ENCODE data around the gene SIK3. TPM values are rescaled to one million over a fixed set of nuclear protein-coding genes. Genes with fewer than 3 reads are reported as not detected.

The SIK3 gene
- total RNA-seq, 2 donors from 2014 or later = 26.2 to 77.6 TPM

GRCh38 chr11:116798368-116798767 is 299.9 kb downstream of the SIK3 start:
- Histone ChIP-seq H3K27me3 (replicated peaks; ENCODE audit: insufficient read depth) (no peaks in the 10 kb centered on the region), H3K36me3 (no peaks in the 10 kb centered on the region), H3K4me3 (no peak overlapping the region), H3K27ac (no peak overlapping the region), H3K9me3 (no peaks in the 10 kb centered on the region), H3K4me1 (replicated peaks) (no peaks in the 10 kb centered on the region)
- intact Hi-C loops (cut with DNase I) = loop anchor here (10.0 kb wide), 1 partner anchor 76 kb away; no protein-coding TSS in a partner anchor
- WGBS = 91% methylated on average over 5 of the region's 5 CpGs
- no peak for TF ChIP-seq POLR2A (IDR thresholded peaks at IDR 0.05)
- no peak for TF ChIP-seq CTCF (IDR thresholded peaks at IDR 0.05)
- no peak for TF ChIP-seq POLR2AphosphoS5 (IDR thresholded peaks at IDR 0.05)
- no peak for DNase-seq (ENCODE audit: low spot score)

- H3K27ac ChIP-seq = no peak overlapping the region
- no peak for DNase-seq (ENCODE audit: low spot score)
- 82% methylated on average over 5 of the region's 5 CpGs for WGBS
Measured at GRCh38 chr11:116797816-116798215, 300.4 kb downstream of the SIK3 start.

GRCh38 chr11:116796548-116796947 is 301.7 kb downstream of the SIK3 start:
- WGBS = 82% methylated on average over 1 of the region's 1 CpG
- DNase-seq (ENCODE audit: low spot score) = no peak
- H3K4me1 ChIP-seq (replicated peaks) = no peaks in the 10 kb centered on the region
- intact Hi-C loops (cut with DNase I) = loop anchor here (10.0 kb wide), 1 partner anchor 78 kb away; no protein-coding TSS in a partner anchor
- no peak overlapping the region for H3K4me3 ChIP-seq
- H3K36me3 ChIP-seq = no peaks in the 10 kb centered on the region
- no peaks in the 10 kb centered on the region for H3K9me3 ChIP-seq
- TF ChIP-seq POLR2A (IDR thresholded peaks at IDR 0.05) (no peak), CTCF (IDR thresholded peaks at IDR 0.05) (no peak), POLR2AphosphoS5 (IDR thresholded peaks at IDR 0.05) (no peak)
- H3K27me3 ChIP-seq (replicated peaks; ENCODE audit: insufficient read depth) = no peaks in the 10 kb centered on the region
- H3K27ac ChIP-seq = no peak overlapping the region

More at GRCh38 chr11:116797816-116798215, 300.4 kb downstream of the SIK3 start:
- Histone ChIP-seq H3K4me1 (replicated peaks) (no peaks in the 10 kb centered on the region), H3K36me3 (no peaks in the 10 kb centered on the region), H3K27me3 (replicated peaks; ENCODE audit: insufficient read depth) (no peaks in the 10 kb centered on the region), H3K9me3 (no peaks in the 10 kb centered on the region), H3K4me3 (no peak overlapping the region)
- no peak for TF ChIP-seq POLR2A (IDR thresholded peaks at IDR 0.05)
- no peak for TF ChIP-seq POLR2AphosphoS5 (IDR thresholded peaks at IDR 0.05)
- TF ChIP-seq CTCF (IDR thresholded peaks at IDR 0.05) = no peak
- intact Hi-C loops (cut with DNase I) = loop anchor here (10.0 kb wide), 1 partner anchor 77 kb away; no protein-coding TSS in a partner anchor

GRCh38 chr11:116794851-116795250 is 303.4 kb downstream of the SIK3 start:
- intact Hi-C loops (cut with DNase I) = loop anchor here (10.0 kb wide), 1 partner anchor 80 kb away; no protein-coding TSS in a partner anchor
- Histone ChIP-seq H3K4me1 (replicated peaks) (no peaks in the 10 kb centered on the region), H3K4me3 (no peak overlapping the region), H3K27me3 (replicated peaks; ENCODE audit: insufficient read depth) (no peaks in the 10 kb centered on the region), H3K36me3 (no peaks in the 10 kb centered on the region), H3K9me3 (no peaks in the 10 kb centered on the region), H3K27ac (no peak overlapping the region)
- 85% methylated on average over 2 of the region's 2 CpGs for WGBS
- TF ChIP-seq POLR2AphosphoS5 (IDR thresholded peaks at IDR 0.05) (no peak), CTCF (IDR thresholded peaks at IDR 0.05) (no peak), POLR2A (IDR thresholded peaks at IDR 0.05) (no peak)
- no peak for DNase-seq (ENCODE audit: low spot score)

GRCh38 chr11:116793772-116794097 is 304.5 kb downstream of the SIK3 start:
- Histone ChIP-seq H3K27me3 (replicated peaks; ENCODE audit: insufficient read depth) (no peaks in the 10 kb centered on the region), H3K4me3 (no peak overlapping the region), H3K27ac (no peak overlapping the region), H3K9me3 (no peaks in the 10 kb centered on the region), H3K36me3 (no peaks in the 10 kb centered on the region), H3K4me1 (replicated peaks) (no peaks in the 10 kb centered on the region)
- no peak for DNase-seq (ENCODE audit: low spot score)
- 100% methylated on average over 1 of the region's 1 CpG for WGBS
- intact Hi-C loops (cut with DNase I) = loop anchor here (2.0 to 10.0 kb wide), 2 partner anchors 43 to 81 kb away; partner anchors contain the start of gene APOA1
- TF ChIP-seq CTCF (IDR thresholded peaks at IDR 0.05) (no peak), POLR2A (IDR thresholded peaks at IDR 0.05) (no peak), POLR2AphosphoS5 (IDR thresholded peaks at IDR 0.05) (no peak)

Measured in prostate gland (tissue), 2 donors.